HG03039 (cell line): ENCODE data around the gene DNAH2.

ENCODE experiments used
- ATAC-seq: cut with Tn5 transposase; IDR thresholded peaks from one replicate; pipeline ENCODE4 v1.9.1; 2021; ENCODE audit warnings: mild to moderate bottlenecking, moderate library complexity; ENCODE audit not compliant: unreplicated experiment

DNAH2 gene, protein sequence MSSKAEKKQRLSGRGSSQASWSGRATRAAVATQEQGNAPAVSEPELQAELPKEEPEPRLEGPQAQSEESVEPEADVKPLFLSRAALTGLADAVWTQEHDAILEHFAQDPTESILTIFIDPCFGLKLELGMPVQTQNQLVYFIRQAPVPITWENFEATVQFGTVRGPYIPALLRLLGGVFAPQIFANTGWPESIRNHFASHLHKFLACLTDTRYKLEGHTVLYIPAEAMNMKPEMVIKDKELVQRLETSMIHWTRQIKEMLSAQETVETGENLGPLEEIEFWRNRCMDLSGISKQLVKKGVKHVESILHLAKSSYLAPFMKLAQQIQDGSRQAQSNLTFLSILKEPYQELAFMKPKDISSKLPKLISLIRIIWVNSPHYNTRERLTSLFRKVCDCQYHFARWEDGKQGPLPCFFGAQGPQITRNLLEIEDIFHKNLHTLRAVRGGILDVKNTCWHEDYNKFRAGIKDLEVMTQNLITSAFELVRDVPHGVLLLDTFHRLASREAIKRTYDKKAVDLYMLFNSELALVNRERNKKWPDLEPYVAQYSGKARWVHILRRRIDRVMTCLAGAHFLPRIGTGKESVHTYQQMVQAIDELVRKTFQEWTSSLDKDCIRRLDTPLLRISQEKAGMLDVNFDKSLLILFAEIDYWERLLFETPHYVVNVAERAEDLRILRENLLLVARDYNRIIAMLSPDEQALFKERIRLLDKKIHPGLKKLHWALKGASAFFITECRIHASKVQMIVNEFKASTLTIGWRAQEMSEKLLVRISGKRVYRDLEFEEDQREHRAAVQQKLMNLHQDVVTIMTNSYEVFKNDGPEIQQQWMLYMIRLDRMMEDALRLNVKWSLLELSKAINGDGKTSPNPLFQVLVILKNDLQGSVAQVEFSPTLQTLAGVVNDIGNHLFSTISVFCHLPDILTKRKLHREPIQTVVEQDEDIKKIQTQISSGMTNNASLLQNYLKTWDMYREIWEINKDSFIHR (N-terminal part only)

DNA sequence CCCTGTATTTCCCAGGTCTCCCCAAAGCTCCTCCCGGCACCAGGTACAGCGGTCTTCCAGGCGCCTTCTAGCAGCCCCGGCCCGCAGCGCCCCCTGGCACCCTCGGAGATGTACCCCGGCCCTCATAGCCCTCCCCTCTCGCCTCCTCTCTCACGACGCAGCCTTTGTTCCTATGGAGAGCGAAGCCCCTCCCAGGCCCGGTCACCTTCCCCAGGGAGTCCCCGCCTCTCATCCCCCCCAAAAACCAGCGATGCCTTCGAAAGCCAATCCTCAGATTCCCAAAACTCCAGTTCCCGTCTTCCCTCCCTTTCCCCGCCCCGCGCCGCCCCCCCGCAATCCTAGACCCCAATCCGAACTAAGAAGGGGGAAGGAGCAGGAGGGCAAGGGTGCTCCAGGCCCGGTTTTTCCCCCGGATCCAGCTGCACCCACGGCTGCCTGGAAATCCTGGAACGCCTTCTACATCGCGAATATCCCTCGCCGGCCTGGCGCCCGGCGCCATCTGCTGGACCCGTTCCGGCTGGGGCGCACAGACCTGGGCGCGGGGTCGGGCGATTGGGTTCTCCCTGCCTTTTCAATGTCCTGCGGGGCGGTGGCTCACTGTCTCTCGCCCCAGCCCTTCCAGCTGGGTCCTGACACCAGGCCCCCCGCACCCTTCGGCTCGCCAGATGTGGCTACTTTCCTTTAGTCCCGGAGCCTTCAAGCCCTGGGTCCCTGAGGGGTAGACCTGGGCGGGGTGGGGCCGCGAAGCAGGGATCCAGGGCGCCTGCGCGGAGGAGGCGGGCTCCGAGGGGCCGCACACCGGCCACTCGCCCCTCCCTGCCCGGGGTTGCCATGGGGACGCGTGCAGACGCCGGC, at the start of gene DNAH2:
Gene DNAH2 (plus strand): TSS at position 844 of the 855 bp plus-strand sequence. CDS start 1,991 bp downstream, outside the sequence.
- no peak for ATAC-seq

DNA sequence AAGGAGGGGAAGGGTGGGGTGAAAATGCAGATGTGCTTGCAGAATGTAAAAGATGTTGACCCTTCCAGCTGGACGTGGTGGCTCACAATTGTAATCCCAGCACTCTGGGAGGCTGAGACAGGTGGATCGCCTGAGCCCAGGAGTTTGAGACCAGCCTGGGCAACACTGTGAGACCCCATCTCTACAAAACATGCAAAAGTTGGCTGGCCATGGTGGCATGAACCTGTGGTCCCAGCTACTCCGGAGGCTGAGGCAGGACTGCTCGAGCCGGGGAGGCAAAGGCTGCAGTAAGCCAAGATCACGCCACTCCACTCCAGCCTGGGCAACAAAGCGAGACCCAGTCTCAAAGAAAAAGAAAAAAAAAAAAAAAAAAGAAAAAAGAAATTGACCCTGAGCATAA, 49.1 kb upstream of the DNAH2 start:
- ATAC-seq, result no peak

DNA sequence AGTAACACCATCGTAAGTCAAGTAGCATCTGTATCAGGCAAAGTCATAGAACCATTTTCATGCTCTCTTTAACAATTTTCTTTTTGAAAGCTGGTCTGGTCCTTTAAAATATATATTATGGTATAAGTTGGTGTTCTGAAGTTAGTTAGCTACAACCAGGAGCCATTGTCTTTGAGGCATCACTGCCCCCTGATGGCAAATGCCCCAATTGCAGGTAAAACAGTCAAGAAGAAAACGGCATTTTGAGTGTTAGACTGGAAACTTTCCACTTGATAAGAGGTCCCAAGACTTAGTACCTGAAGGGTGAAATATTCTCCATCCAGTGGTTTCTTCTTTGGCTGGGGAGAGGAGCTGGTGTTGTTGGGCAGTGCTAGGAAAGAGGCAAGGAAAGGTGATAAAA, 44.3 kb upstream of the DNAH2 start:
- ATAC-seq, result no peak

DNA sequence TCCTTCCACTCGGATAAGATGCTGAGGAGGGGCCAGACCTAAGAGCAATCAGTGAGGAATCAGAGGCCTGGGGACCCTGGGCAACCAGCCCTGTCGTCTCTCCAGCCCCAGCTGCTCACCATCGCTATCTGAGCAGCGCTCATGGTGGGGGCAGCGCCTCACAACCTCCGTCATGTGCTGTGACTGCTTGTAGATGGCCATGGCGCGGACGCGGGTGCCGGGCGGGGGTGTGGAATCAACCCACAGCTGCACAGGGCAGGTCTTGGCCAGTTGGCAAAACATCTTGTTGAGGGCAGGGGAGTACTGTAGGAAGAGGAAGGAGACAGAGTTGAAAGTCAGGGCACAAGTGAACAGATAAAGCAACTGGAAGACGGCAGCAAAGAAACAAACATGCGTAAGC, 42.6 kb upstream of the DNAH2 start:
- ATAC-seq, result no peak

DNA sequence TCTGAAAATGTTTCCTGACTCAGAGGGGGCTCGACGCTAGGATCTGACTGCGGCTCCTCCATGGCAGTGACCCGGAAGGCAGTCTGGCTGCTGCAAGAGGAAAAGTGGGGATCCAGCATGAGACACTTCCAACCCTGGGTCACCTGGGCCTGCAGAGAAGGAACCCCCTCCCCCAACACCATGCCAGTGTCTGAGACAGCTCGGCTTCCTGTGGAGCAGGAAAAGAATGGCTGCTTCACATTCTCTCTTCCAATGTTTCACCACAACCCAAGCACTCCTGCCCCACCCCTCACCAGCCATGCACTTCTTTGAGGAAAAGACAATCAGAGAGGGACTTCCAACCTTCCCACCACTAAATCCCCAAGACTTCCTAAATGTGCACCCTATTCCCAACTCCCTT, 41.0 kb upstream of the DNAH2 start:
- ATAC-seq, result no peak

DNA sequence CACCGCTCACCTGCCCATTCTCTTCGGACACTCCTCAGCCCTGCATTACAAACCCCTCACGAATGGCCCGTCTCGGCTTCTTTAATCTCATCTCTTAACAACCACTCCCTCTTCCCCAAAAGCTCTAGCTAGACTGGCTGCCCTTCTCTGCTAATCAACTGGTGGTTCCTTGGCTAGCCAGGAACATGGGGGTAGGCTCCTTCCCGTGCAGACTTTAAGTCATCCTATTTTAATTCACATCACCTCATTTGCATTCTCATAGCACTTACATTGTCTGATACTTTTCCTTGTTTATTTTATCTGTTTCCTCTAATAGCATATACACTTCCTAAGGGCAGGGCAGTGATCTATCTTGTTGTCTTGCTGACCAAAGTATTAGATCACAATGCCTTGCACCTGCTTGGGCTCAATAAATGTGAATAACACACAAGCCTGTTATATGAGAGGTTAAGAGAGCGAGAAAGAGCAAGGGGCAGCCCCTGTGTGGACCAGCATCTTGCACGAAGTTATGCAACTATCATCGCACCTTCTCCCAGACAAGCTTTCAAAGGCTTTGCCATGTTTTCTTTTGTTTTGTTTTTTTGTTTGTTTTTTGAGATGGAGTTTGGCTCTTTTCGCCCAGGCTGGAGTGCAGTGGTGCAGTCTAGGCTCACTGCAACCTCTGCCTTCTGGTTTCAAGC, 40.0 kb upstream of the DNAH2 start:
- ATAC-seq, result no peak

DNA sequence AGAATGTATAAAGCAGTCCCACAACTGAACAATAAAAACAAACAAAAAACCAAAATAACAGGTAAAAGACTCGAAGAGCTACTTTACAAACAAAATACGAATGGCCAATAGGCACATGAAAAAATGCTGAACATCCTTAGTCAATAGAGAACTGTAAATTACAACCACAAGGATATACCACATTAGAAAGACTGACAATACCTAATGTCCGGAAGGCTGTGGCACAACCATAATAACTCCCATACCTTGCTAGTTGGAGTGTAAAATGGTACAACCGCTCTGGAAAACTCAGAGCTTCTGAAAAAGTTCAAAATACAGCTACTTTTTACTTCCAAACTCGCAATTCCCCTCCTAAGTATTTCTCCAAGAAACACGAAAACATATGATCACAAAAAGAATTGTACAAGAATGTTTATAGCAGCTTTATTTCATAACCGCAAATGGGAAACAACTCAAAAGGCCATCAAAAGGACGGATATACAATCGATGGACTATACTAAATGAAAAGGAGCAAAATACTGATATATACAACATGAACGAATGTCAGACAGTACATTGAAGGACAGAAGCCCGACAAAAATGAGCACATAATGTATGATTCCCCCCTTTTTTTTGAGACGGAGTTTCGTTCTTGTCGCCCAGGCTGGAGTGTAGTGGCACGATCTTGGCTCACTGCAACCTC, 32.6 kb upstream of the DNAH2 start:
- ATAC-seq, result no peak

DNA sequence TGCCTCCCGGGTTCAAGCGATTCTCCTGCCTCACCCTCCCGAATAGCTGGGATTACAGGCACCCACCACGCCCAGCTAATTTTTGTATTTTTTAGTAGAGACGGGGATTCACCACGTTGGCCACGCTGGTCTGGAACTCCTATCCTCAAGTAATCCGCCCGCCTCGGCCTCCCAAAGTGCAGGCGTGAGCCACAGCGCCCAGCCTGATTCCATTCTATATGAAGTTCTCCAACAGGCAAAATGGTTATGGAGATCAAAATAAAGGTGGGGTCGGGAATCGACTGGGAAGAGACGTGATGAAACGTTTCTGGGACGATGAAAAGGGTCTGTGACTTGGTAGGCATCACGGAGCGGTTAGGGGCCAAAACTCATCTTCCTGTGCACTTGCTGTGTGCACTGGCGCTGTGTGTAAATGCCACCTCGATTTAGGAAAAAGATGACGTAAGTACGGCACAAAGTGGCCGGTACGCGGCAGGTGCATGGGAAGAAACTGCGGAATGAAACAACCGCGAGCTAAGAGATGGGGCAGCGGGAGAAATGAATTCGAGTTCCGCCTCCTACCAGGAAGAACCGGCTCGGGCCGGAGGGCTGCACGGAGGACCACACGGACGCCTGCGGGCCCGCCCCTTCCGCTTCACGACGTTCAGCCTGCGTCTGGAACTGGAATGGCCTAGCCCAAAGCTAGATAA, 31.9 kb upstream of the DNAH2 start:
- peak; percentile 45 for ATAC-seq

DNA sequence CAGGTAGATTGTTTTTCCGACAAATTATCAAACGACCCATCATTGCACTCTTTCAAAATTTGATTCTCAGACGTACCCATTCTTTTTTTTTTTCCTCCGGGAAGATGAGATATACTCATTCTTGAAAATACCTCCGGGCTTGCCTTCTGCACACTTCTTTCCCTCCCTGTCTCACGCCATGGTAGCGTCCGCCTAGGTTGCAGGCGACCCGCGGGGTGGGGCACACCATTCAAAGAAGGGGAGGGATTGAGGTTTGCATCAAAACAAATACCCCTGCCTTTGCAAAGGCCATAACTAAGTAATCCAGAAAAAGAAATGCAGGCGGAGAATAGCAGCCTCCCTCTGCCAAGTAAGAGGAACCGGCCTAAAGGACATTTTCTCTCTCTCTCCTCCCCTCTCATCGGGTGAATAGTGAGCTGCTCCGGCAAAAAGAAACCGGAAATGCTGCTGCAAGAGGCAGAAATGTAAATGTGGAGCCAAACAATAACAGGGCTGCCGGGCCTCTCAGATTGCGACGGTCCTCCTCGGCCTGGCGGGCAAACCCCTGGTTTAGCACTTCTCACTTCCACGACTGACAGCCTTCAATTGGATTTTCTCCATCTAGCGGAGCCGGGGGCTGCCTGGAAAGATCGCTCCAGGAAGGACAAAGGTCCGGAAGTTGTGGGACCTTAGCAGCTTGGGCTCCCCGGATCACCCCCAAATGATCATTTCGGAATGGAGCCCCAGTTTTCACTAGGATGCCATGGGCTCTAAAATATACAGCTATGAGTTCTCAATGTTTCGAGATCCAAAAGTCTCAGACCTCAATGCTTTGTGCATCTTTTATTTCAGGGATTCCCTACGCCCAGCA, 31.1 kb upstream of the DNAH2 start:
- peak; percentile 31 for ATAC-seq

DNA sequence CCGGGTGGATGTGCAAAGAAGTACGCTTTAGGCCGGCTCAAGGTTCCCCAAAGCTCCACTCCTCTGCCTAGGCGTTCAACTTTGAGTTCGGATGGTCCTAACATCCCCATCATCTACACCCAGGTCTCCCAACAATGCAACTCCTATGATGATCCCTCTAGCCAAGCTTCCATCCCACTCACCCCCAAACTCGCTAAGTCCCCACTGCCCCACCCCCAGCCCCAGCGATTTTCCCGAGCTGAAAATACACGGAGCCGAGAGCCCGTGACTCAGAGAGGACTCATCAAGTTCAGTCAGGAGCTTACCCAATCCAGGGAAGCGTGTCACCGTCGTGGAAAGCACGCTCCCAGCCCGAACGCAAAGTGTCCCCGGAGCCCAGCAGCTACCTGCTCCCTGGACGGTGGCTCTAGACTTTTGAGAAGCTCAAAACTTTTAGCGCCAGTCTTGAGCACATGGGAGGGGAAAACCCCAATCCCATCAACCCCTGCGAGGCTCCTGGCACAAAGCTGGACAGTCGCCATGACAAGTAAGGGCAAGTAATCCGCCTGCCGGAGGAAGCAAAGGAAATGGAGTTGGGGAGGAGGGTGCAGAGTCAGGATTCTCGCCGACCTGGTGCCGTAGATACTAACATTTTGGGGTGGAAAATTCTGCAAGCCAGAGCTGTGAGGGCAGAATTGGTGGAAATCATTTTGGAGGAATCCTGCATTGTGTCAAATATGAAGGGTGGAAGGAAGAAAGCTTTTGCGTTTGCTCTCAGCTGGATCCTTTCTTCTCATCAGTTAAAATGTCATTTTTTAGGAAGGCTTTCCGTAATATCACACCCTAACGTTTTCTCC, 30.3 kb upstream of the DNAH2 start, which contains the start of gene TP53:
Gene TP53 (minus strand): TSS at position 419 of the 836 bp plus-strand sequence. CDS start 10,896 bp downstream, outside the sequence.
- peak; percentile 32 for ATAC-seq

GRCh38 chr17:7687908-7688807, 29.4 kb upstream of the DNAH2 start, which contains the start of gene WRAP53:
TSS of gene WRAP53 (plus strand) at chr17:7688477. CDS start at chr17:7688649, 172 bp downstream.
- peak; percentile 57 for ATAC-seq

GRCh38 chr17:7688808-7689316, 28.7 kb upstream of the DNAH2 start:
- no peak for ATAC-seq

- ATAC-seq, result no peak
Observed at GRCh38 chr17:7695586-7695985, 22.0 kb upstream of the DNAH2 start.

- no peak for ATAC-seq
Observed at GRCh38 chr17:7697828-7698588, 19.5 kb upstream of the DNAH2 start.

- no peak for ATAC-seq
Observed at GRCh38 chr17:7700510-7700909, 17.0 kb upstream of the DNAH2 start.
